Medulla oblongata (tissue), 1 donor: Measurements from ENCODE around the gene PARS2.
A peak's percentile ranks its signal among the peaks of the same experiment; 100 is the strongest.

Source experiments
- DNase-seq: peaks from one replicate; pipeline ENCODE4 v3.0.0-alpha.2; 2015; ENCODE audit errors: extremely low spot score

PARS2 gene

GRCh38 chr1:54764133-54764921, at the start of gene PARS2:
PARS2 (minus strand) TSS chr1:54764523; CDS start chr1:54759161, 5,362 bp downstream.
- DNase-seq, result peak; percentile 100

GRCh38 chr1:54814126-54814498, 49.8 kb upstream of the PARS2 start:
- no peak for DNase-seq

DNA sequence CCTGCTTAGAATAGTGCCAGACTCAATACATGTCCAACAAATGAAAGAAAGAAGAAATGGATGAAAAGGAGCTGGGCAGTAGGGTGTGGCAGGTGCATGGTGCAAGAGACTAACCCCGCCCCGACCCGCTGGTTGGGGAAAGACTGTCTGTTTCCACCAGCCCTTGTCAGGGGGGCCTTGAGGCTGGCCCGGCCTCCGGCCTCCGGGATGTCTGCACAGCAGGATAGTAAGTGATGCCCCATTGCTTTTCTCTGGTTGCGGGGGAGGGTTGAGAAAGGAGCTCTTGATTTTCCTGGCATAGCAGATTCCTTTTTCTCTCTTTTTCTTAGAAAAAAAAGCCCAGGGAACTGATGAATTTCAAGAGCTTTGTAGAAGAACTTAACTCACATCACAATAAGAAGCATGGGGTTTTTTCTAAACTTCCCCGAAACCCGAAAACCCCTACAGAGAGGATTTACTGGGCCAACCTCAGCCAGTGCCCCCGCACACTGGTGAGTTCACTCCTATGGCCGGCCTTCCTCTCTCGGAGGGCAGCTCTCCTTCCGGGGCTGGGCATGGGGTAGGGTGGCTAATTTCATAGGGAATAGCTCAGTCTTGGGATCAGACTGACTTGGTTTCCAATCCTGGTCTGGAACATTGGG, 49.3 kb upstream of the PARS2 start:
- DNase-seq, result no peak

DNA sequence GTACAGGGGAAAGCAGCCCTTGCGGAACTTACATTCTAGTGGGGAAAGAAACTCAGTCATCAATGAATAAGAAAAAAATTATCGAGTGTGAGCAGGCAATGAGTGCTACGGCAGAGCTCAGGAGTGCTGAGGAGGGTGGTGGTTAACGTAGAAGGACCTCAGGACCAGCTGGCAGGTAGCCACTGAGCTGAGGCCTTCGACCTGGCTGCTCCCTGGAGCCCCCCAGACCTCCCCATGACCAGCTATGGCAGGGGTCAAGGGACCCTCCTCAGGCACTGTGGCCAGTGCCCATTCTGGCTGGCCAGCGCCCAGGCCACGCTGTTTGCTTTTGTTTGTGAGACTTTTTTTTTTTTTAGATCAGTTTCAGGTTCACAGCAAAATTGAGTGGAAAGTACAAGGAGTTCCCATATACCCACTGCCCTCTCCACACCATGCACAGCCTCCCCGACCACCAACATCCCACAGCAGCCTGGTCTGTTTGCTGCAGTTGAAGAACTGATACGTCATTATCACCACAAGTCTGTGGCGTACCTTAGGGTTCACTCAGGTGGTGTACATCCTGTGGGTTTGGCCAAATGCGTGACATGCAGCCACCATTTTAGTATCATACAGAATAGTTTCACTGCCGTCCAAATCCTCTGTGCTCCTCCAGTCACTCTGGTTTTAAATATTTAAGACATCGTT, 48.6 kb upstream of the PARS2 start:
- no peak for DNase-seq

DNA sequence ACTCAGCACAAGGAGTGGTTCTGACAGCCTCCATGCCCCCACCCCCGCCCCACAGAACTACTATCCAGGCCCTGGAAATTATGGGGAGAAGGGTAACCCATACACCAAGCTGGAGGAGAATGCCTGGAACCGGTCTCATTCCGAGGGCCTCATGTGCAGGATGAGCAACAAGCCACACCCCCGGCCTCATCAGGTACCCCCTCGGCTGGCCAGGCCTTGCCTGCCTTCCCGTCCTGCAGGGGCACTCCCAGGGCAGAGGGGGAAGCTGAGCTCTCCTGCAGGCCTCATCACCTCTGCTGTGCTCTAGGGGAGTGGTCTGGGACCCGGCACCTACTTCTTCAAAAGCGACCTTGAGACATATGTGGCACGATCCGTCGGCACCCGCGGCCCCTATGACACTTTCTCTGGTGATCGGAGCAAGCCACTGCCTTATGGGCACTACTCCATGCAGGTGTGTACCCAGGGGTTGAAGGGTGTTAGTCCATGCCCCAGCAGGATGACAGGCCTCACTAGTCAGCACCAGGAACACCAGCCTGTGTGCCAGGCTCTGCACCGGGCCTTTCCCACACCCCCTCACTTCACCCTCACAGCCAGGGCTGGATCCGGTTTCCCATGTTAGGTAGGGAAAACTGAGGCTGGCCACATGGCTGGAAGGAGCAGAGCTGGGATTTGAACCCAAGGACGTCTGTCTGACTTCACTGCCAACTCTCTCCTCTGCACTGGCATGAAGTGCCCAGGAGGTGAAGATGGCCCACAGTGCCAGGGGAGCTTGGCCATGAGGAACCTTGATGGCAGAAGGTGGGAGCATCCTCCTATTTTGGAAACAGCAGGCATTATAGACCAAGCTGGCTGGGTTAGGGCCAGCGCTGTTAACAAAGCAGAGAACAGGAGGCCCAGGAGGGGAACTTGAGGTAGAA, 47.7 kb upstream of the PARS2 start:
- DNase-seq, result no peak

- DNase-seq, result no peak
These were observed 46.7 kb upstream of the PARS2 start for GRCh38 chr1:54811066-54811465.

GRCh38 chr1:54810153-54810942, 46.0 kb upstream of the PARS2 start:
- DNase-seq, result peak; percentile 67

- DNase-seq, result no peak
These were observed 45.3 kb upstream of the PARS2 start for GRCh38 chr1:54809496-54810074.

GRCh38 chr1:54808443-54809207, 44.3 kb upstream of the PARS2 start:
- no peak for DNase-seq

- DNase-seq, result no peak
These were observed 43.4 kb upstream of the PARS2 start for GRCh38 chr1:54807756-54808155.

GRCh38 chr1:54806931-54807611, 42.7 kb upstream of the PARS2 start:
- no peak for DNase-seq

DNA sequence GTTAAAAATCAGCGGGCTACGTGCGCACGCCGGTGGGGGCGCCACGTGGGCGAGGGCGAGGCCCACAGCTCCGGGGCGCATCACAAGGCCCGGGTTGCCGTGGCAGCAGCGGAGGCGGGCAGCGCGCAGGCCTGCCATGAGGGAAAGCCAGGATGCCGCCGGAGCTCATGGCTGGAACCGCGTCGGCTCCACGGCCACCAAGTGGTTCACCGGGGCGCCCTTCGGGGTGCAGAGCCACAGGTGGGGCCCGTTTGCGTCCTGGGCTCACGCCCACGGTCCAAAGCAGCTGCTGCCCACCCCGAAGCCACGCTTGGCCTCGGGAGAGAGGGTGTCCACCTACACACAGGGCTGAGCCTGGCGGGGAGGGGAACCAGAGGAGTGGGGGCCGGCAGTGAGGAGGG, 41.7 kb upstream of the PARS2 start:
- no peak for DNase-seq

- DNase-seq, result no peak
These were observed 41.1 kb upstream of the PARS2 start for GRCh38 chr1:54805466-54805865.

GRCh38 chr1:54804471-54805132, 40.3 kb upstream of the PARS2 start:
- no peak for DNase-seq

DNA sequence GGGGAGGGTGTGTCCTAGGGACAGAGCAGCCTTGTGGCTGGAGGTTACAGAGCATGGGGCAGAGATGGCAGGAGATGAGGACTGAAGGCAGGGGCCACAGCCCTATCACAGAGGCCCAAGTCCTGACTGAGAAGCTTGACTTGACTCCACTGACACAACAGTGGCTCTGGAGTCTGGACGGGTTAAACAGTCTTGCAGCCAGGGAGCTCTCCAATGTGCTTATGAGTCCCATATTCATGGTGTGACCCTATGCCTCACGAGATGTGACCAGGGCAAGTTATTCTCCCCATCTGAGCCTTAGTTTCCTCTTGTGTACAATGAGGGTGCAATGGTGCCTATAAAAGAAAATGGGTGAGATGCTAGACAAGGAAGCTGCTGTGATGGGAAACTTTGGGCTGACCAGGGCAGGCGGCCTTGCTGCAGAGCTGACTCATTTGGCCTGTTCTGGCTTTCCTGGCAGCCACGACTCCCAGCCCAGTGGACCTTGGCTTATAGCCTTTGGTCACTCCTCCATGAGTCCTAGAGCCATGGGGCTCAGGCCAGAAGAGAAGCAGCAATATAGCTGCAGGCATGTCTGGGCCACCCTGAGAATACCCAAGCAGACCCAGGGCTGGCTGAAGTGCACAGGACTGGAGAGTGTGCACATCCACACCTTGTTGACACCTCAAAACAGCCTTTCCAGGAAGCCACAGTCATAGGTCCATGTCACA, 39.6 kb upstream of the PARS2 start:
- DNase-seq, result no peak

DNA sequence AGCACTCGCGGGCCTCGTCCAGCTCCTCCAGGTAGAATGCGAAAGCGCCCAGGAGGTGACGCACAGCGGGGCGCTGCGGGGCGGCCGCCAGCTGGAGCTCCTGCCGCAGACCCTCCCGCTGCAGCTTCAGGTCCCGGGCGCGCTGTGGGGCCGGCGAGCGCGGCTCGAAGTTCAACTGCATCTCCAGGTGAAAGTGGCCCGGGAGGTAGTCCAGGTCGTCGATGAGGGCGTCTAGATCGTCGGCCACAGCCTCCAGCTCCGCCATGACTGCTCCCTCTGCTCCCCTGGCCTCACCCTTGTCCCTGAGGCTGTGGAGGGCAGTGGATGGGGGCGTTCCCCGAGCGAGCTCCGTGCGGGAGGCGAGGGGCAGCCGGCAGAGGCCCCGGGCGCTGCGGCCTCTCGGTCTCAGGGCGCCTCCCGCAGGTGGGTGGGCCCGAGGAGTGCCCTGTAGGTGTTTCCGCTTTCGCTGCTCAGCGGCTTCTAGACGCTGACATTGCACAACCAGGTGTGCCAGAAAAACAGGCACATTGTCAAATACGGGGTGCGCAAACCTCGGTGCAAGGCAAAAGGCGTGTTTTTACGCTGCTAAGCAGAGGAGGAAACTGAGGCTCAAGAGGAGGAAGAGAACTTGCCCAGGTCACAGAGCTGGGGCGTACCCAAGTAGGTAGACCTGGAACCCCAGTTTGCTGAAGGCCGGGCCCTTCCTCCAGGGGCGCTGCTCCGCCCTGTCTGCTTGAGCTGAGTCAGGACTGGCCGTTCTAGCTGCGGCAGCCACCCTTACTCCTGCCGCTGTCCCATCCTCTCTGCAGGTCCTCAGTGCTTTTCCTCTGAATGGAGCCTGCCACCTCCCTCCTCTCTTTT, 36.8 kb upstream of the PARS2 start, which contains the start of gene TTC22:
Gene TTC22, minus strand, starts transcription at position 425 of the 861 bp plus-strand sequence. Its CDS starts 160 bp downstream, at position 265.
- no peak for DNase-seq
